ENCODE results near the gene ARPP21.

The ARPP21 gene

DNA sequence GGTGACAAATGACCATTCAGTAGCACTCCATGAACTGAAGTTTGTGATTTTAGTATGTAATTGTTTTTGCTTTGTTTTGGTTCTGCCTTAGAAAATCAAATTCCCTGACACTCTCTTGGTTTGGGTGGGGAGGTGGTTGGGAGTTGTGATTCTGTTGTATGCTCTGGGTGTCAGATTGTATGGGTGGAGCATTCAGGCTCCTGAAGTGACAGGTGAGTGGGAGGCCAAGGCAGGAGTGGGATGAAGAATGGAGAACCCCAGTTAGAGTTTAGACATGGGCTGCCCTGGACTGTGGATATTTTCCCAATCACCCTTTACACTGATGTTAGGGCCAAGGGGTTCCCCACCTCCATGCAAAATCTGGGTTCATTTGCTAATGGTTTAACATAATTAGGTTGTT, 83.6 kb downstream of the ARPP21 start:
- H3K4me3 ChIP-seq (ENCODE audit: low read length) = no peak overlapping the region
- no peak for TF ChIP-seq ZNF274 (IDR thresholded peaks at IDR 0.05; ENCODE audit: low read depth, low read length)

DNA sequence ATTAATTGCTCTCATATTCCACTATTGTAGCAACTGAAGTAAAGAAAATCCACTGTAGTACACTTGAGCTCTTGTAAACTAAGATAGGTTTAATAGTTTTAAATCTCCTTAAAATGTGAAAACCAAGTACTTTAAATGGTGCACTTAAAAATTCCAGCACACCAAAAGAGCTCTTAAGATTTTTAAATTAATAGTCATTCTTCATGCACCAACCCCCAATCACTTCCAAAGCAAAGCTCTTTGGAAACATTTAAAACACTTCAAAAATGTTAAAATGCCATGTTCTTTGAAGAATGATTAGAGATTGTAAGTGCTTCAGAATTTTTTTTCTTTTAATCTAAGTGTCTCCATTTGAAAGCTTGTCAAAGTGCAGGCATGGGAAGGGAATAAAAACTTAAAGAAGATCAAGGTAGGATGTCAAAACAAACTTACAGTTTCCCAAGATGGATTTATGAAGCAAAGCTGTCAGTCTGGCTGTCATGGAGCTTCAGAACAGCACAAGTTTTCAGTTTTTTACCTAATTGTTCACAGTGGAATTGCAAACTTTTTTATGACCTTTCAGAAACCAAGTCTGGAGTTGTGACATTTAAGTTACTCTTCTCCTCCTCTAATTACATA, 84.3 kb downstream of the ARPP21 start:
- H3K4me3 ChIP-seq (ENCODE audit: low read length) = no peak overlapping the region
- no peak for TF ChIP-seq ZNF274 (IDR thresholded peaks at IDR 0.05; ENCODE audit: low read depth, low read length)

DNA sequence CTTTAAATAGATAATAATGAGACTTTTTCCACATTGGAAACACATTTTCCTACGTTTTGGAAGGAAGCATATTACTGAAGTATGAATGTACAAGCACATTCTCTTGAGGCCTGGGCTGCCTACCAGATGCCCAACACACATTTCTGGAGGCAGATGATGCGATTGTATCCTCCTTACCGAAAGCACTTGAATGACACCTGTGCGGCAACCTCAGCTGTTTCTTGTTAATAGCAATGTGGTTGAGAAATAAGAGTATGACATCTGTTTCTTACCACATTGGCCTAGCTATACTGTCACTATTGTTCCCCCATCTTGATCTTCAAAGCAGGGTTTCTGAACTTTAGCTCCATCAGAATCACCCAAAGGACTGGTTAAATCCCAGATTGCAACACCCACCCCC, 84.8 kb downstream of the ARPP21 start:
- H3K4me3 ChIP-seq (ENCODE audit: low read length) = no peak overlapping the region

DNA sequence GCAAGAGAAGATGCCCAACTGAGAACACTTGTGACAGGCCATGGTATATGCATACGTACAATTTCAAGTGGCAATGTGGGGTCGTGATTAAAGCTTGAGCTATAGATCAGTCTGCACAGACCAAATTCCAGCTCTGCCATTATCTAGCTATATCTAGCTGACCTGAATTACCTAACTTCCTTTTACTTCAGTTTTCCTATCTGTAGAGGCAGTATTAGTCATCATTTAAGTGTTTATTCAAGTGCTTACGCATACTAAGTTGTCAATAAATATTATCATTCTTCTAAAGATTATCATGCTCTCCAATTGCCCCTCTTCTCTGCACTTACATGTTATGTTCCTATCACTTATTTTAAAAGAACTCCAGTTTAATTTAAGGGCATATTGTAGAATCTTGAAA, 87.9 kb downstream of the ARPP21 start:
- H3K4me3 ChIP-seq (ENCODE audit: low read length) = no peak overlapping the region
- no peak for TF ChIP-seq ZNF274 (IDR thresholded peaks at IDR 0.05; ENCODE audit: low read depth, low read length)

More for the DNA sequence above, 84.8 kb downstream of the ARPP21 start:
- no peak for TF ChIP-seq ZNF274 (IDR thresholded peaks at IDR 0.05; ENCODE audit: low read depth, low read length)

DNA sequence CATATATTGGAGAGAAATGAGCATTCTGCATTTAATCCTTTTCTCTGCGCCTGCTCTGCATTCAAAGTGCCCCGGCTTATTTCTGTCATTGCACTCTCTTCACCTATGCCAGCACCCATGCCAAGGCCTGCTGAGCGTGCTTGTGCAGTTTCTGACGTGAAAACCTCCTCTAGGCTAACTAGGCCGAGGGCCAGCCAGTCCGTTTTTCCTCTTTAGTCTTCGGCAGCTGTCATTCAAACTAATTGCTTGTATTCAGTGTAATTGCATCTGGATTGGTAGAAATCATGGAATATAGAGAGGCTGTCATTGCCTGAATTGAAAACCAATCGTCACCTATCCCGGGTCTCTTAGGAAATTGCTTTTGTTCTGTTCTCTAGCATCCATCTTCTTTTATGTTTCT, 94.0 kb downstream of the ARPP21 start:
- H3K4me3 ChIP-seq (ENCODE audit: low read length) = no peak overlapping the region
- TF ChIP-seq ZNF274 (IDR thresholded peaks at IDR 0.05; ENCODE audit: low read depth, low read length) = no peak

DNA sequence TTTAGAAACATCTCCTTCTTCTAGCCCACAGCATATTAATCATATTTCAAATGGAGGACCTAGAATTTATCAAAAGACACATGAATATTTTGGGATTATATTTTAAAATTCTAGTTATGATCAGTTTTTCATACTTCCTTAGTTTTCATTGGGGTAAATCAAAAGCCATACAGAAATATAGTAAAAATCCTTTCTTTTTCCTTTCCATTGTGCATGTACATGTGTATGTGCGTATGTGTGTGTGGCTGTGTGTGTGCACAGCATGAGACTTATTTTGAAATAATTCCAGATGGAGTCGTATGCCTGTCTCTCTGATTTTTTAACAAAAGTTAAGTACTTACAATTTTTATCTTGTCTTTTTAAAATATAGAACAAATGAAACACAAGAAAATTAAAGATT, 94.5 kb downstream of the ARPP21 start:
- TF ChIP-seq ZNF274 (IDR thresholded peaks at IDR 0.05; ENCODE audit: low read depth, low read length) = no peak
- H3K4me3 ChIP-seq (ENCODE audit: low read length) = no peak overlapping the region

DNA sequence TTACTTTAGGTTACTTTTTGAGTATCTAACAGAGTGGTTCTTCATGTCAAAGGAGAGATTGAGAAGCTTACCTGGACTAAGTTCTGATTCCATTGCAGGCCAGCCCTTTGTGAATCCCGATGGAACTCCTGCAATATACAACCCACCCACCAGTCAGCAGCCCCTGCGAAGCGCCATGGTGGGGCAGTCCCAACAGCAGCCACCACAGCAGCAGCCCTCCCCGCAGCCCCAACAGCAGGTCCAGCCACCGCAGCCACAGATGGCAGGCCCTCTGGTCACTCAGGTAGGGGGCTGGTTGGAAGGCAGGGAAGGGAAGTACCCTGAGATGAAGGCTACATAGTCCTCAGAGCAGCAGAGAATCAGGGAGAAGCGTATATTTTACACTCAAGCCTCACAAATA, 97.8 kb downstream of the ARPP21 start:
- H3K4me3 ChIP-seq (ENCODE audit: low read length) = no peak overlapping the region
- TF ChIP-seq ZNF274 (IDR thresholded peaks at IDR 0.05; ENCODE audit: low read depth, low read length) = no peak

DNA sequence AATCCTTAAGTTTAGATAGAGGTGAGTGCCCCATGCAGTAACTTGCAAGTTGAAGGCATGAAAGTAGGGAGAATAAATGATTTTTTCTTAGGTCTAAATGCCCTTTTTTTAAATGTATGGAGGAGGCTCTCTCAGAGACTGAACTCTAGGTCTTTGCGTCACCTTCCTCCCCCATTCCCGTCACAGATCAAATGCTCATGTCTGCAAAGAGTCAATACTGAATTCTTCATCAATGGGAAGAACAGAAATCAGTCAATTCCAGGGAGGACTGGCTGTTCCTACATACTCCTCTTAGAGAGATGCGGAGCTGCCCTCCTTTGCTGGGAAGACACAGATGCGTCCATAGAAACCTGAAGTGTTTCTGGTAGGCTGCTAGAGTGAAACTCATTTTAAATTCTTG, 98.2 kb downstream of the ARPP21 start:
- no peak overlapping the region for H3K4me3 ChIP-seq (ENCODE audit: low read length)
- TF ChIP-seq ZNF274 (IDR thresholded peaks at IDR 0.05; ENCODE audit: low read depth, low read length) = no peak

DNA sequence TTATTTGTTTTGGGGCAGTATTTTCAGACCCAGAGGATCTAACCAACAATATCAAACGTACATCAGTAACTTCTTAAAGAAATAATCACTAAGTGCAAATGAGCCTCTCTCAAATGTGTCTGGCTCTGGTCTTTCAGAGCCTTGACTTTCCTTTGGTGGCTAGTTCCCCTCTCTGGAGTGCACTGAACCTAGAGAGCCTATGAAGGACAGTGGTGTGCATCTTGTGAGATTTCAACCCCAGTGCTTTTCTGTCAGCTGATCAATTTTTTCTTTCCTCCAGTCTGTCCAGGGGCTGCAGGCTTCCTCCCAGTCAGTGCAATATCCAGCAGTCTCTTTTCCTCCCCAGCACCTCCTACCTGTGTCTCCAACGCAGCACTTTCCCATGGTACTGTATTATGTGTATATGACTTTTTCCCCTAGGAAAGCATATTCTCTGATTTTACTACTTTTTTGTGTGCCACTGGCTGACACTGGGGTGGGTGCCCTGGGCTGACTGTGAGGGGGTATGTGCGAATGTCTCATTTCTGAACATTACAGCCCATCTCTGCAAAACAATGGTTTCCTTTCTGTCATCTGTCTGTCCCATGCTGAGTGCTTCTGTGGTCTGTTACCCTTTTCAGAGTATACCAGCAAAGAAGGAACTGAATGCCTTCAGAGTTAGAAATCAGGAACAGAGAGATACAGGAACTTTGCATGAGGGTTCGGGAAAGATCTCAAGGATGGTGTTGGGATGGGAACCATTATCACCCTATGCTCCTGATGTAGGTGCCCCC, 98.8 kb downstream of the ARPP21 start:
- no peak overlapping the region for H3K4me3 ChIP-seq (ENCODE audit: low read length)
- TF ChIP-seq ZNF274 (IDR thresholded peaks at IDR 0.05; ENCODE audit: low read depth, low read length) = no peak

DNA sequence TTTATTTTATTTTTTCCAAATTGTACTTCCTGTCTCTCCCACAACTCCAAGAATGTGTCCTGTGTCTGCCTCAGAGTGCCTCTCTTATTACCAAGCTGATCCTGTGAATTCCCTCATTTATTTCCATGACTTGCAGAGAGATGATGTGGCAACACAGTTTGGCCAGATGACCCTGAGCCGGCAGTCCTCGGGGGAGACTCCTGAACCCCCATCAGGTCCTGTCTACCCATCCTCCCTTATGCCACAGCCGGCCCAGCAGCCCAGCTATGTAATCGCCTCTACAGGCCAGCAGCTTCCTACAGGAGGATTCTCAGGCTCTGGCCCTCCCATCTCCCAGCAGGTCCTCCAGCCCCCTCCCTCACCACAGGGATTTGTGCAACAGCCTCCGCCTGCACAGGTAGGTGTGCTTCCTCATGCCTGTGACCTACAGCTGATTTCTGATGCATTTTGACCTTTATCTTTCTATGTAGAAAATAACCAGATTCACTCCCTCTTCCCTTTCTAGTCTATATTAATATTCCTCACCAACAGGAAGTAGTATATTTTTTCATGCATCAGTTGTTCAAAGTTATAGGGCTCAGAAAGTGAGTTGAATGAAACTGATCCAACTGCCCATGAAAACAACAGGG, 100.0 kb downstream of the ARPP21 start:
- no peak for TF ChIP-seq ZNF274 (IDR thresholded peaks at IDR 0.05; ENCODE audit: low read depth, low read length)
- H3K4me3 ChIP-seq (ENCODE audit: low read length) = no peak overlapping the region

DNA sequence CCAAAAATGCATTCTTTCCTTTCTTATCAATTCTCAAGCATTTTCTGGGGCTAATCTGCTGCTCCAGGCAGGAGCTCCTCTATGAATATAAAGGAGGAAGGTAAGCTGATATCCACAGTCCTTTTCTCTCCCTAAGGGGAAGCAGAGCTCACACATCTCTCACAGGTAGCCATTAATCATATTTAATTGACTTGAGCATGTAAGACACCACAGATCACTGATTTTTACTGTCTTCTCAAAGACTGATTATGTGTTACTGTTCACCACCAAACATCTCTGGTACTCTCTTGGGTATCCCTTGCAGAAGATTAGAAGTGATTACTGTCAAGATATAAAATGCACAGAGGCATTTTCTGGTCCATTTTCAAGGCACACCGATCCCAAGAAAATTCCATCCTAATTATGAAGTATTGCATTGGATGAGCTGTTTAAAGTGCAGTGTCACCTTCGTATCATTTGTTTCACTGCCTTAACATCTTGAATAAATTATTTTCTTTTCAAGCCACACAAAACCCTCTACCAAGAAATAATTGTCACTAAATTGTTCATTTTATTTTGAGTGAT, 100.7 kb downstream of the ARPP21 start:
- H3K4me3 ChIP-seq (ENCODE audit: low read length) = no peak overlapping the region
- no peak for TF ChIP-seq ZNF274 (IDR thresholded peaks at IDR 0.05; ENCODE audit: low read depth, low read length)

DNA sequence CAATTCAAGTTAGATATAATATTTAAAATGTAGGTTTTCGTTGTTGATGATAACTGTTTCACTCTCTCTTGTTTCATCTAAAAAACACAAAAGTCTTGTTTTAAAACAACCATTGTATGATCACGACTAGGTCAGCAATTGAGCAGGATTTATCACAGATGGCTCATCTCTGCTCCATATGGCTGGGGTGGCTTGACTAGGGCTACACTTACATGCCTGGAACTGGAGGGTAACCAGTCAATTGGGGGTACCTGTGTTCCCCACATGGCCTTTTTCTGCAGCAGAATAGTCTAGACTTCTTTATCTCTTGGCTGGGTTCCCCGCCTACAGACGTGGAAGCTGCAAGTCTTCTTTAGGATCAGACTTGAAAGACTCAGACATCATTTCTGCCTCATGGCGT, 103.9 kb downstream of the ARPP21 start:
- H3K4me3 ChIP-seq (ENCODE audit: low read length) = no peak overlapping the region
- no peak for TF ChIP-seq ZNF274 (IDR thresholded peaks at IDR 0.05; ENCODE audit: low read depth, low read length)

DNA sequence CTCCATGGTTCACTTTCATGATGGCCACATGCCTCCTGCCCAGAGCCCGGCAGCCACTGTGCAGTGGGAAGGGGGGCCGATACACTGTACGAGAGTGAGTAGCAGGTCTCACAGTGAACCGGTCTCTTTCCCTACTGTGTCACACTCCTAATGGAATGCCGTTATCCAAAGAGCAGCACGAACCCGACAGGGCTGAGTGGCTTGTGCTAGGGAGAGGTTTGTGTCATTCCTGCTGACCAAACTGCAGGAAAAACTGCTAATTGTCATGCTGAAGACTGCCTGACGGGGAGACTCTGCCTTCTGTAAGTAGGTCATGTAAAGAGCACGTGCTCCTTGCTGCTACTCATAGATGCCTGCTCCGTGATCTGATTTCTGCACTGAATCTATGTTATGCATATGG, 105.1 kb downstream of the ARPP21 start:
- TF ChIP-seq ZNF274 (IDR thresholded peaks at IDR 0.05; ENCODE audit: low read depth, low read length) = no peak
- H3K4me3 ChIP-seq (ENCODE audit: low read length) = no peak overlapping the region

DNA sequence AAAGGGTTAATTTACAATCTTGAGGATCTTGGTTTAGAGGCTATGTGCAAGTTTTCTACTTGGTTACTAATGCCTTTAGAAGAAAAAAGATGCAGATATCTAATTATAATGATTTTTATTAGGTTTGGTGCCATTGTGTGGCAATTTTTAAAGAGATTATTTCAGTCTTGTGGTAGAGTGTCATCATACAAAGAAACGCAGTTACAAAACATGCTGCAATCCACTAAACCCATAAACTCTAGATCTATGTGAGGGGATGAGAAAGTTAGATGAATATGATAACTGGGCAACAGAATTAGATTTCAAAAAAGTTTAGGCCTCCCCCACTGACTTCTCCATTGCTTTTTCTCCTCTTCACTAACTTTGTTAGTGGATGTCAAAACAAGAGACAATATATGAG, 106.0 kb downstream of the ARPP21 start:
- H3K4me3 ChIP-seq (ENCODE audit: low read length) = no peak overlapping the region
- no peak for TF ChIP-seq ZNF274 (IDR thresholded peaks at IDR 0.05; ENCODE audit: low read depth, low read length)
